HG02840 (cell line): ENCODE measurements around the gene KLHDC10.
"Not testable (repeated sequence)": the region's sequence is repeated elsewhere in the genome, so short reads cannot be mapped to it uniquely, and the experiment has no call there.

Source experiments
- ATAC-seq: cut with Tn5 transposase; IDR thresholded peaks from one replicate; pipeline ENCODE4 v1.9.1; 2021; ENCODE audit warnings: mild to moderate bottlenecking, moderate library complexity, moderate number of reproducible peaks; ENCODE audit not compliant: unreplicated experiment, low FRiP score

KLHDC10 gene

GRCh38 chr7:130069978-130070860 is at the start of gene KLHDC10:
KLHDC10 (plus strand) TSS chr7:130070534; CDS start chr7:130070644, 110 bp downstream.
- ATAC-seq, result peak; percentile 97

GRCh38 chr7:130021105-130021834 is 49.1 kb upstream of the KLHDC10 start:
- ATAC-seq, result no peak

- no peak for ATAC-seq
Measured at GRCh38 chr7:130022115-130022514, 48.2 kb upstream of the KLHDC10 start.

GRCh38 chr7:130022623-130023175 is 47.6 kb upstream of the KLHDC10 start:
- no peak for ATAC-seq

- no peak for ATAC-seq
Measured at GRCh38 chr7:130024390-130024789, 45.9 kb upstream of the KLHDC10 start.

GRCh38 chr7:130032698-130033097 is 37.6 kb upstream of the KLHDC10 start:
- ATAC-seq, result no peak

- no peak for ATAC-seq
Measured at GRCh38 chr7:130037703-130038102, 32.6 kb upstream of the KLHDC10 start.

- ATAC-seq, result no peak
Measured at GRCh38 chr7:130040576-130040975, 29.8 kb upstream of the KLHDC10 start.

GRCh38 chr7:130047831-130048230 is 22.5 kb upstream of the KLHDC10 start:
- no peak for ATAC-seq

GRCh38 chr7:130048906-130049305 is 21.4 kb upstream of the KLHDC10 start:
- no peak for ATAC-seq

GRCh38 chr7:130052250-130052649 is 18.1 kb upstream of the KLHDC10 start:
- ATAC-seq, result not testable (repeated sequence)

GRCh38 chr7:130055198-130055597 is 15.1 kb upstream of the KLHDC10 start:
- not testable (repeated sequence) for ATAC-seq

GRCh38 chr7:130062246-130062645 is 8.1 kb upstream of the KLHDC10 start:
- no peak for ATAC-seq

GRCh38 chr7:130063036-130063435 is 7.3 kb upstream of the KLHDC10 start:
- ATAC-seq, result no peak

GRCh38 chr7:130064580-130064926 is 5.8 kb upstream of the KLHDC10 start:
- not testable (repeated sequence) for ATAC-seq

GRCh38 chr7:130065500-130066152 is 4.7 kb upstream of the KLHDC10 start:
- no peak for ATAC-seq

- no peak for ATAC-seq
Measured at GRCh38 chr7:130069179-130069977, 956 bp upstream of the KLHDC10 start.

- peak; percentile 4 for ATAC-seq
Measured at GRCh38 chr7:130070861-130071622, 708 bp downstream of the KLHDC10 start.
